ENCODE results near the gene ACSL3. TPM values are rescaled to one million over a fixed set of nuclear protein-coding genes. Genes with fewer than 3 reads are reported as not detected.
A peak's percentile ranks its signal among the peaks of the same experiment; 100 is the strongest.

ACSL3 gene
- total RNA-seq: 66.9 and 73.8 TPM in 2 replicates
- long read RNA-seq, full-length matches to known transcripts: 70 of 121 reads
- long read RNA-seq, partial matches to known transcripts: 38 of 121 reads
- long read RNA-seq, other reads (novel, unspliced or antisense): 13 of 121 reads

GRCh38 chr2:222860740-222861410 lies at the start of gene ACSL3:
TSS of gene ACSL3 (plus strand) at chr2:222861036. CDS start at chr2:222908773, 47,737 bp downstream.
- DNase-seq (ENCODE audit: low spot score, unreplicated experiment): peak; percentile 95
- H3K4me3 Mint-ChIP-seq (ENCODE audit: low read depth): peak within 1 kb of the TSS; percentile 71
- no peaks in the 10 kb centered on the region for H3K36me3 Mint-ChIP-seq (ENCODE audit: insufficient read depth)
- peaks cover 20% of the 10 kb centered on the region for H3K4me1 Mint-ChIP-seq (ENCODE audit: low read depth)
- TF ChIP-seq CTCF (IDR thresholded peaks at IDR 0.05; ENCODE audit: unreplicated experiment): peak; percentile 47
- no peaks in the 10 kb centered on the region for H3K27me3 Mint-ChIP-seq
- no peaks in the 10 kb centered on the region for H3K9me3 Mint-ChIP-seq (ENCODE audit: low read depth)
- H3K27ac Mint-ChIP-seq: peak within 1 kb of the TSS; percentile 91

- H3K27me3 Mint-ChIP-seq: peaks cover 30% of the 10 kb centered on the region
- H3K36me3 Mint-ChIP-seq (ENCODE audit: insufficient read depth): no peaks in the 10 kb centered on the region
- DNase-seq (ENCODE audit: low spot score, unreplicated experiment): no peak
- H3K4me1 Mint-ChIP-seq (ENCODE audit: low read depth): peaks cover 8% of the 10 kb centered on the region
- TF ChIP-seq CTCF (IDR thresholded peaks at IDR 0.05; ENCODE audit: unreplicated experiment): no peak
- H3K27ac Mint-ChIP-seq: no peak overlapping the region
- no peak overlapping the region for H3K4me3 Mint-ChIP-seq (ENCODE audit: low read depth)
- H3K9me3 Mint-ChIP-seq (ENCODE audit: low read depth): no peaks in the 10 kb centered on the region
Measured at GRCh38 chr2:222811828-222812227, 49.0 kb upstream of the ACSL3 start.

GRCh38 chr2:222813177-222813843 lies 47.5 kb upstream of the ACSL3 start:
- no peaks in the 10 kb centered on the region for H3K36me3 Mint-ChIP-seq (ENCODE audit: insufficient read depth)
- H3K4me3 Mint-ChIP-seq (ENCODE audit: low read depth): no peak overlapping the region
- H3K27ac Mint-ChIP-seq: no peak overlapping the region
- no peaks in the 10 kb centered on the region for H3K4me1 Mint-ChIP-seq (ENCODE audit: low read depth)
- no peak for DNase-seq (ENCODE audit: low spot score, unreplicated experiment)
- no peaks in the 10 kb centered on the region for H3K9me3 Mint-ChIP-seq (ENCODE audit: low read depth)
- no peak for TF ChIP-seq CTCF (IDR thresholded peaks at IDR 0.05; ENCODE audit: unreplicated experiment)
- H3K27me3 Mint-ChIP-seq: peaks cover 30% of the 10 kb centered on the region

GRCh38 chr2:222819722-222820333 lies 41.0 kb upstream of the ACSL3 start:
- Mint-ChIP-seq H3K9me3 (ENCODE audit: low read depth) (no peaks in the 10 kb centered on the region), H3K36me3 (ENCODE audit: insufficient read depth) (no peaks in the 10 kb centered on the region), H3K27ac (no peak overlapping the region), H3K4me1 (ENCODE audit: low read depth) (peaks cover 3% of the 10 kb centered on the region), H3K27me3 (no peaks in the 10 kb centered on the region), H3K4me3 (ENCODE audit: low read depth) (no peak overlapping the region)
- TF ChIP-seq CTCF (IDR thresholded peaks at IDR 0.05; ENCODE audit: unreplicated experiment): no peak
- DNase-seq (ENCODE audit: low spot score, unreplicated experiment): no peak

- Mint-ChIP-seq H3K4me1 (ENCODE audit: low read depth) (peaks cover 3% of the 10 kb centered on the region), H3K4me3 (ENCODE audit: low read depth) (no peak overlapping the region), H3K36me3 (ENCODE audit: insufficient read depth) (no peaks in the 10 kb centered on the region), H3K27me3 (no peaks in the 10 kb centered on the region), H3K9me3 (ENCODE audit: low read depth) (no peaks in the 10 kb centered on the region), H3K27ac (no peak overlapping the region)
- no peak for DNase-seq (ENCODE audit: low spot score, unreplicated experiment)
- no peak for TF ChIP-seq CTCF (IDR thresholded peaks at IDR 0.05; ENCODE audit: unreplicated experiment)
Measured at GRCh38 chr2:222823183-222823930, 37.5 kb upstream of the ACSL3 start.

Data from progenitor cell of endocrine pancreas (in vitro differentiated cells).